ENCODE results near the gene PDSS1.
A peak's percentile ranks its signal among the peaks of the same experiment; 100 is the strongest.
"Not testable (repeated sequence)": the region's sequence is repeated elsewhere in the genome, so short reads cannot be mapped to it uniquely, and the experiment has no call there.

The PDSS1 gene

DNA sequence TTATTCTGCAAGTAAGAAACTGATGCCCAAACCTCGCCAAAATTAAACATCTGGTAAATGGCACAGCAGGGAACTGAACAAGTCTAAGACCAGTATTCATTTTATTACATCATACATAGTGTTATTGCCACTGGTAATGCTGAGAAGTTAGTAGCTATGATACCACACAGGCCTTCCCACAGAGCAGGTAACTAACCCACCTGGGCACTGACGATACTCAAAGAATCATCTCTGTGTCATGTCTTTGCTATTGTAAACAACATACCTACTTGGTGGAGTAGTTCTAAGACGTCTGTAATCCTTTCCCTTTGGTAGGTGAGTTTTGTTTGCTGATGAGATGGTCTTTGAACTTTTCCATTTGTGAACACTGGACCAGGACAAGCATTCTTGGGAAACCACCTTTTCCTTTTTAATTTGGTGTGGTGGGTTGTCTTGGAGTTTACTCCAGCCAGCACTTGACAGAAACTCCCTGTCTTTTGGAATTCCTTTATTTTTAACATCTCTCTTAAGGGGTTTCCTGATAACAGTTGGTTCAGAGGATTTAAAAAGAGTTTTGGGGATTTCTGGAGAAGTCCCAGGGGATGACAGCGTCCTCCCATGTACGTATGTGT, 40.9 kb downstream of the PDSS1 start:
- DNase-seq, result no peak

DNA sequence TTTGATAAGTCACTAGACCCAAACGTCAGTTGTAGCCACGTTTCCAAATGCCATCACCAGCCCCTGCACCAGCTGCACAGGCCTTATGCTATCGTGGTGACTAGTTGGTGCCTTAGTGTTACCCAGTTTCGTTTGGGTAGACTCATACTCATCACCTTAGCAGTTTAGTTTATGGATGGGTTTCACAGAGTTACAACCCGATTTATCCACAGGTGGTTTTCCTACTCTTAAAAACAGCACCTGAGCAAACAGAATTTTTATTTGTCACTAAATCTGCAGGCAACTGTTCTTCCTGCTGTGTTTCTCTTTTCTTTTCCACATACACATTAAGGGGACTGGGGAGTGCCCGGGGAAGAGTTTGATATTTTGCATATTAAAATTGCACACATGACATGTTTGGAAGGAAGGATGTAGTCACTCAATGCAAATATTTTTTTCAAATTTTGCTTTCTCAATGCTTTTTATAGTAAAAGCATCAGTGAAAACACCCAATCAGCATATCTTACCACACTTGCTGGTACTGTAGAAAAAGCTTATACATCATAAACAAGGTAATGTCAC, 41.6 kb downstream of the PDSS1 start:
- DNase-seq, result no peak

DNA sequence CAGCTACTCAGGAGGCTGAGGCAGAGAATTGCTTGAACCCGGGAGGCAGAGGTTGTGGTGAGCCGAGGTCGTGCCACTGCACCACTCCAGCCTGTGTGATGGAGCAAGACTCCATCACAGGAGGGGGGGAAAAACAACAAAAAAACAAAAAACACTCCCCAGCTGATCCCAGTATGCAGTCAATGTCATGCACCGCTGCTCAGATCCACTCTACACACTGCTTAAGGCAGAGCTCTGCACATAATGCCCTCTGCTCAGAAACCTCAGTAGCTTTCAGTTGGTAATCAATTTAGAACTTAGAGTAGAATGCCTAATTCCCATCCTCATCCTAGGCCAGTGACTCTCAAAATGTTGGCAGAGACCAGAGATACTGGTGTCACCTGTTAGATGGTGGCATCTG, 43.9 kb downstream of the PDSS1 start:
- DNase-seq, result no peak

DNA sequence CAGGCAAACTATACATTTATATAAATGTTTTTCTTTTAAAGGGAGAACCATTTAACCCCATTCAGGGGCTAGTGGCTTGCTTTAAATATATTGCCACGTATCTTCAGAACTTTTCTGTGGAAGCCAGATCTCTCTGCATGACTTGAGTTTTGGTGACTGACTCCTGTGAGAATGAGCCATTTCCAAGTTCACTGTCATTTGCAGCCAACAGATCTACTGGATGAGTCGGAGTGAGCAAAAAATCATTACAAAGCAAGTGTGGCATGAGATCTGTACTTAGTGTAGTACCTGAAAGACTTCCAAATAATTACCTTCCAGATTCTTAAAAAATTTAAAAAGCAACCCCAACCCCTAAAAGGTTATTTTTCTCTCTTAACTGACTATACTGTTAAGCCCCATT, 45.6 kb downstream of the PDSS1 start:
- DNase-seq, result no peak

DNA sequence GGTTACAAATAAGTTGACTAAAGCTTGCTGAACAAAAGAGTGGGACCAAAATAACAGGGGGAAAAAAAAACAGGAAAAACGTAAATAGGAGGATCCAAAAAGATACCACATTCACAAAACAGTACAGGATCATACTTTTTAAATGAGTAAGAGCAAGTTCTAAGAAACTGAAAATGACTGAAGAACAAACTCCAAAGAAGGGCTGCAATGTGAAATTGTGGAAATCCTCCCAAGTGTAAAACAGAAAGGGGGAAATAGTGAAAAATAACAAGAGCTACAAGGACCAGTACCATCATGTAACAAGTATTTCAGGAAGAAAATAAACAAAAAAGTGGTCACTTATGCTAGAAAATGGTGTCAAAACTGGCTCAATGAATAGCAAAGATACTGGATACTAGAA, 46.3 kb downstream of the PDSS1 start:
- DNase-seq, result no peak

DNA sequence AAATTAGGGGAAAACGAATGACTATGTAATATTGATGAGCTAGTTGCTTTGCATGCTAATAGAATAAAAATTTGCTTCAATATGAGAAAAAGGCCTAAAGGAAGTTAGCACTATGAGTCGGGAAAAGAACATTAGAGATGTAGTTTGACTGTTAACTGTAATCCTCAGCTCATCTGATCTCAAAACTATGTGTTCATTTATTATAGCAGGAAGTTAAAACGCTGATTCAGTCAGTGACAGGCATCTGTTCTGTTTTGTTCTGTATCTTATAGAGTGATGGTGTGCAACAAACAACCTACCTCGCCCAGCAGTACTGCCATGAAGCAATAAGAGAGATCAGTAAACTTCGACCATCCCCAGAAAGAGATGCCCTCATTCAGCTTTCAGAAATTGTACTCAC, 48.6 kb downstream of the PDSS1 start:
- DNase-seq, result no peak

DNA sequence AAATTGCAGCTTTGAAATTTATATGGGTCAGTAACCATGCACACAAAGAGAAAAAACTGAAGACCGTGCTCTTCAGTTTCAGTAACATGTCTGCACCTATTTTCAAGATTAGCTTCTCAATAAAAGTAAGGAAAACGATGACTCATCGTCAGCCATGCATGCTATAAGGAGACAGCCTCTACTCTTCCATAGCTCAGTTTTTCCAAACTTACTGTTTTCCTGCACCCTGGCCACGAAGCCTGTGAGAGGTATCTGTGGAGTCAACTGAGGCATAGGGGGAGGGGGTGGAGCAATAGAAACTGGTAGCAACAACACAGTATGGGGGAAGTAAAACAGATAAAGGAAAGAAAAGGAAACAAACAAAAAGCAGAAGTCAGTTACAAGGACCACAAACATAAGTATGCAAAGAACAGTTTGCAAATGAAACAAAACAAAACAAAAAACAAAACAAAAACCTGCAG, 58.0 kb downstream of the PDSS1 start:
- no peak for DNase-seq

DNA sequence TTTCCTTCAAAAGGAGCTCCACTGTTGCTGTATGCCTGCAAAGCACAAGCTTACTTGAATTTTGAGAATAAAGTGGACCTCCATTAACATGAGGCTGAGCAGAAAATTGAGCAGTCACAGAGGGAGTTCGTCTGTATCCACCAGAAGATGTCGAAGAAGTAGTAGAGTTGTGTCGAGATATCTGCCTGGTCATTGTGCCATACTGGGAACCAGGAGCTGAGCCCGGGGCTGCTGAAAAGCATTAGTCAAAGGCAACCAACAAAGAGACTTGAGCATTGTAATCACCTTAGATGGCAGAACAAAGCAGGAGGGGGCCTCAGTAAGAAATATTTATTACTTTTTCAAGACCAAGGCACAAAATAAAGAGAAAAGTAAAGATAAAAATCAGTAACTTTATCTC, 61.5 kb downstream of the PDSS1 start:
- no peak for DNase-seq

DNA sequence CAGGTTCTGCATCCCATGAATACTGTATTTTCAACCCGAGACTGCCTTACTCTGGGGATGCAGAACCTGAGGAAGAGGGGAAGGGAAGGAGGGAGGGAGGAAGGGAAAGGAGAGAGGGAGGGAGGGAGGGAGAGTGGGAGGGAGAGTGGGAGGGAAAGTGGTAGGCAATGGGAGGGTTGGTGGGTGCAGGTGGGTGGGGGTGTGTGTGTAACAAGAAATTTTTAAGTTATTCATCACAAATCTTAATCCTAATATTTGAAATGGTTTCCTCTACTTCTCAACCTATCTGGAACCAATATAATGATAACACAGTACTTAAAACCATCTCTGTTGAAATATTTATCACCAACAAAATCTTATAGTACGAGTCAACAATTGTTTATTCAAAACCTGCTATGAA, 68.0 kb downstream of the PDSS1 start:
- no peak for DNase-seq

DNA sequence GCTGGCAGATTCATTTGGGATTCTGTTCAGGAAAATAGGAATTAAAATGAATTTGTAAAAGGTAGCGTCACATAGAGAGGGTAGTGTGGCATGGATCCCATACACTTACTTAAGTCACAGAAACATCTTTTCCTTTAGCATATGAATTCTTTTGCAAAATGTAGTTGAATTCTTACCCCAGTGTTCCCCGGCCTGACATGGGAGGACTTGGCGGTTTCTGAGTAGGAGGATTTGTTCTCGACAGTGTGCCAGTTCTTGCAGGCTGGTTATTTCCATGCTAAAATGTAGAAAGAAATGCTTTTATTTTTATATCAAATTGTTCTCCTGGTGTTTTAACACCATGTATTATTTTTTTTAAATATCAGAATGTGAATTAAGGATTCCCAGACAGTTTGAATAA, 72.6 kb downstream of the PDSS1 start:
- DNase-seq, result peak in 9 of 56 donors; percentile 2 to 35 (median 14)

DNA sequence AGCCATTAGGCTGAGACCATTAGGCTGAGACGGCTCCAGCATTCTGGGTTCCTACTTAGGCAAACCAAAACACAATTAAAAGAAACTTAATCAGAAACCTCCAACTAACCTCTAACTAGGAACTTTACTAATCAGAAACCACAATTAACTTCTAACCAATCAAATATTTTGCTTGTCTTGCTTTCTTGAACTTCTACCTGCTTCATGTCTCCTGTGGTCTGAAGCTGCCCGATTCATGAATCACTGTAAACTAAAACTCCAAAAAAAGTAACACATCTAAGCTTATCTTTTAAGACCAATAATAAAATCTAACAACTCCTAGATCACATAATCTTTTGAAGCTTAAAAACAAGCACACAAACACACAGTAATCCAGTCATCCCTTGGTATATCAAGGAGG, 76.1 kb downstream of the PDSS1 start:
- no peak for DNase-seq

DNA sequence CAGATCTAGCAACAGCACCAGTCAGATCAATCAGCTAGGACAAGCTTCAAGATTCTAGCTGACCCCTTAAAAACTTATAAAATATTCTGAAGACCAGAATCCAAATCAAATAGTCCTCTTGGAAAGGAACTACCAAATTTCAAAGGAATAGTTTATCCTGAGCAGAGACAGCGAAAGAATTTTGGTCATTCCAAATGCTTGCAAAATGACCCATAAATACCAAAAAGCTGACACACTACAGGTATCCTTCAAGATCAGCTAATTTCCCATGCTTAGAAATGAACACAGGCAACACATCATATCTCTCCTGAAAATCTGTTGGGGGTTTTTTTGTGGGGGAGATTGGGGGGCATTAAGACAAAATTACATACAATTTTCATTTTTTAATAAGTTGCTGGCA, 78.8 kb downstream of the PDSS1 start:
- no peak for DNase-seq

DNA sequence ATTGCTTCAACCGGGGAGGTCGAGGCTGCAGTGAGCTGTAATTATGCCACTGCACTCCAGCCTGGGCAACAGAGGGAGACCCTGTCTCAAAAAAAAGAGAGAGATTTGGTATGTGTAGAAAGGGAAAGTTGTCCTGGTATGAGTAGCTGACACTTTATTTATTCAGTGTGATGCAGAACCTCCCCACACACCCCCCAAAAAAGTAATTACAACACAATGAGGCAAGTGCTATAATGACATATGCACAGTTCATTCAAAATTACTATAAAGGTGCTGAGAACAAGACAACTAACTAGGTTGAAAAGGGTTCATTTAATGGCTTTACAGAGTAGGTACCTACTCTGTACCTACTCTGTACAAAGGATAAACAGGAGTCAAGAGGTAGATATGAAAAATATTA, 80.2 kb downstream of the PDSS1 start:
- DNase-seq, result no peak

DNA sequence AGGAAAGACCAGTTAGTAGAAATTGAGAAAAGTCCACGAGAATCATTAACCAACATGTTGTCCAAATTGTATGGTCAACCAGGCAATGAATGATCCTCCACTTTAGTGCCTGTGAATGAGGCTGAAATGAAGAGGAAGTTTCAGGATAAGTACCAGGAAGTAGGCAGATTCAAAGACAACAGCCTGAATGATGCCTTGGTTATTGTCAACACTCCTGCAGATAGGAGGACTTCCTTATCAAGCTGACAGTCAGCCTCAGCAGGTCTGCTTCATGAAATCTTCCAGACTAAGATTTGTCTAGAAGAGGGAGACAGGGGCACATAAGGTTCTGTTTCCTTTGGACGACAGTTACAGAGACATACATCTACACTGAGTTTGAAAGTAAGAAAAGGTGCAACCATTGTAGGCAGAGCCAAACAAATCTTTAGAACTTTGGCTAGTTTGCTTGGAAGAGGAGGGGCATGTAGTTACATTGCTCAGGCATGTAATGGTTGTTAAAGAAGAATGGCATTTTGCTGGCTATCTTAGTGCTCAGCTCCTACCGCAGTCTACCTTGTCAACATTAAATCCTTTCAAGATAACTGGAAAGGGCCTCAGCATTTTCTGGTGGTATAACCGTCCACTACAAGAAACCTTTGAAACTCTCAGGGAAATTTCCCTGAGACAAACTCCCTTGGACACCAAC, 81.8 kb downstream of the PDSS1 start:
- no peak for DNase-seq

DNA sequence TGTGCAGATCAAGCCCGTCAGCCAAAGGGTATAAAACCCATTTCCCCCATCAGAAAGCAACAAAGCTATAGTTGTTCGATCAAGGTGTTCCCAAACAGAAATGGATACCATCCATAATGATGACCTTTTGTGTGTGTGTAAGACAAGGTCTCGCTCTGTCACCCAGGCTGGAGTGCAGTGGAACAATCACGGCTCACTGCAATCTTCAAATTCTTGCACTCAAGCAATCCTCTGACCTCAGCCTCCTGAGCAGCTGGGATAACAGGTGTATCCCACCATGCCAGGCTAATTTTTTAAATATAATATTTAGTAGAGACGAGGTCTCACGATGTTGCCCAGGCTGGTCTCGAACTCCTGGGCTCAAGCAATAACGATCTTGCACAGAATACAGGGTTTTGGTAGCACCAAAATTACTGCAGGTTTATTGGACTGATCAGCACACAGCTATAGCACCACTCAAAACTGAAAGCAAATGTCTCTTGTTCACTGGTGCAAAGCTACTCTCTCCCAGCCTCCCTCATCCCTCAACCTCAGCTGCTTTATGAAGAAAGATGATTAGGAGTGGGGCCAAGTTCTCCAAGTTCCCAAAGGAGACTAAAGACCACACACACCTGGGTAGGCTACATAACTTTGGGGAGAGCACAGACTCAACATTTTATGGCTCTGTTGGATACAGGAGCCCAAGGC, 82.7 kb downstream of the PDSS1 start:
- DNase-seq, result no peak

DNA sequence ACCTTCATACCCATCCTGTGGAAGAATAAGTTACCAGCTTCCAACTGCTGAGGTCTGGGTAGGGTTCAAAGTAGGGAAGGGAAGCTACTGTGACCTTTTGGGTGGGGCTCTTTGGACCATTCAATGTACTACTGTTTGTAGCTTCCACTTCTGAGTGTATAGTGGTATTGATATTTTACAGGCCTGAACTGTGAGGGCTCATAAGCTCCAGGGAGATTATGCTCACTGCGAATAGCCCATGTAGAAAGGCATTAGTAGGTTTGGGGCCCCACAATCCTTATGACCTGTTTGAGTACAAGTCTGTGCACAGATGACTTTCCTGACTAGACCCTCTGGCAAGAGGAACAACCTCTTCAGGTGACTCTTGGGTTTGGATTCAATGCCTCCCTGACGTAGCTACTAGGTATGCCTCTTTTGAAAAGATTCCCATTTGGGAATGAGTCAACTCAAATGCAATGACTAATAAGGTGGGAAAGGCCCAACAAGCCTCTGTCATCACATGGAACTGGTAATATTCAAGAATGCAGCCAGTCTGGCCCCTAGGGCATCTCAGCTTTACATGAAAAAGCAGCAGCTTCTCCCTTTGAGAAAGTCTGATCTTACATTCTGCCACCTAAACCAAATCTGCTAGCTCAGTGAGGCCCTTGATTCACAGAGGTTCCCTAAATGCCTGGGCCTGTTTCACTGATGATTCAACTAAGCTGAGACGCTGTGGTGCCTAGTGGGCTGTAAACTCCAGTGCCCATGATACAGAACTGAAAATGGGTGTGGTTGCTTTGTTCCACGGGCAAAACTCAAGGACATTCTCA, 83.5 kb downstream of the PDSS1 start:
- no peak for DNase-seq

DNA sequence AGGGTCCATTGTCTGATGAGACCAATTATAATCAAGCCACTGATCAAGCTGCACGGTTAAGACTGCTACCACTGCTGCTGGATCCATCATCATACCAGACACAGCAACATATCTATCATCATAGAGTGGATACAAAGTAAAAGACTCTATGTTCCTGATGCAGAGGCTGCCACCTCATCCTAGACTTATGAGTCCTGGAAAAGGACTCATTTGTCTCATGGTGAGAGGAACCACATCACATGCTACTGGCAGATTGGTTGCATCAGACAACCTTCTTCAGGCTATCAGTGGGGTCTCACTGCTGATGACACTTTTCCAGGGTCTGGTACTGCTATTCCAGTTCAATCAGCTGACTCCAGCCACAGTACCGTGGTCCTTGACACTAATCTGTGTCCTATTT, 84.3 kb downstream of the PDSS1 start:
- DNase-seq, result no peak

DNA sequence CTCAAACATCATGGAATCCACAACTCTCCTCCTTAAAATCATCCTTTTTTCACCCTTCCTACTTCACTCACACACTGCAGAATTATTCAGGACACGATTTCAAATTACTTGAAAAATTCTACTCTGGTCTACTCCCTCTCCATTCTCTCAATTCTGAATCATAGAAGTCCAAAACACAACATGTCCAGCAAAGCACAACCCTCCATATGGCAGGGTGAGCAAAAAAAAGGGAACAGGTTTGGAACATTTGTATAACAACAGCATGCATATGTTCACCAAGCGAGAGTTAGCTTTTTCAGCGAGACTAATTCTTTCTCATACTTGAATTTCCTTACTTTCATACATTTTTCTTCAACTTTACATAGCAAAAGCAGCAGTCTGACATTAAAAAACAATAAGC, 89.9 kb downstream of the PDSS1 start:
- DNase-seq, result no peak

DNA sequence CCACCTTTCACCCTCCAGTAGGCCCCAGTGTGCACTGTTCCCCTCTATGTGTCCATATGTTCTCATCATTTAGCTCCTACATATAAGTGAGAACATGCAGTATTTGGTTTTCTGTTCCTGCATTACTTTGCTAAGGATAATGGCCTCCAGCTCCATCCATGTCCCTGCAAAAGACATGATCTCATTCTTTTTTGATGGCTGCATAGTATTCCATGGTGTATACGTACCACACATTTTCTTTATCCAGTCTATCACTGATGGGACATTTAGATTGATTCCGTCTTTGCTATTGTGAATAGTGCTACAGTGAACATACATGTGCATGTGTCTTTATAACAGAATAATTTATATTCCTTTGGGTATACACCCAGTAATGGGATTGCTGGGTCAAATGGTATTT, 92.3 kb downstream of the PDSS1 start:
- not testable (repeated sequence) for DNase-seq

DNA sequence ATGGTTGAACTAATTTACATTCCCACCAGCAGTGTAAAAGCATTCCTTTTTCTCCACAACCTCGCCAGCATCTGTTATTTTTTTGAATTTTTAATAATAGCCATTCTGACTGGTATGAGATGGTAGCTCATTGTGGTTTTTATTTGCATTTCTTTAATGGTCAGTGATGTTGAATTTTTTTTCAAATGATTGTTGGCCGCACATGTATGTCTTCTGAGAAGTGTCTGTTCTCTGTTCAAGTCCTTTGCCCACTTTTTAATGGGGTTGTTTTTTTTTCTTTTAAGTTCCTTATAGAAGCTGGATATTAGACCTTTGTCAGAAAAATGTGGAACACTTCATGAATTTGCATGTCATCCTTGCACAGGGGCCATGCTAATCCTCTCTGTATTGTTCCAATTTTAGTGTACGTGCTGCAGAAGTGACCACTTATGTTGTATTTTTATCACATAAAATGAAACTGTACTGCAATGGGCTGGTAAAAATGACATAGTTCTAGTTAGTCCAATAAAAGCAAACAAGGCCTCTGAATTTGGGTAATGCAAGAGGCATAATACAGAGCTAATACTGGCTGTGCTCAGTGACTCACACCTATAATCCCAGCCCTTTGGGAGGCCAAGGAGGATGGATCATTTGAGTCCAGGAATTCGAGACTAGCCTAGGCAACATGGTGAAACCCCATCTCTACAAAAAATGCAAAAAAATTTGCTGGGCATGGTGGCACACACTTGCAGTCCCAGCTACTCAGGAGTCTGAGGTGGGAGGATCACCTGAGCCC, 92.9 kb downstream of the PDSS1 start:
- no peak for DNase-seq

Measured in amygdala (tissue), 56 donors.